H9 (cell line): ENCODE results near the gene GRHPR. TPM values are rescaled to one million over a fixed set of nuclear protein-coding genes. Genes with fewer than 3 reads are reported as not detected.

ENCODE experiments used
- DNase-seq: peaks from one replicate; pipeline ENCODE4 v3.0.0-alpha.2; 2017
- H2AFZ ChIP-seq: one replicate; pipeline ENCODE4 v1.6.1; 2013; ENCODE audit warnings: mild to moderate bottlenecking, low read length, control low read depth, moderate library complexity
- H2AK5ac ChIP-seq: 2 replicates; pipeline ENCODE4 v1.6.1; 2013; ENCODE audit warnings: low read length, control low read depth, mixed read lengths; ENCODE audit not compliant: insufficient read length
- H2BK120ac ChIP-seq: one replicate; pipeline ENCODE4 v1.6.1; 2013; ENCODE audit warnings: low read depth, mild to moderate bottlenecking, low read length, control low read depth, inconsistent platforms; ENCODE audit not compliant: poor library complexity, severe bottlenecking
- H2BK12ac ChIP-seq: 2 replicates; pipeline ENCODE4 v1.6.1; 2013; ENCODE audit warnings: low read length, control low read depth, mixed read lengths, low read depth; ENCODE audit not compliant: insufficient read length
- H2BK15ac ChIP-seq: 2 replicates; pipeline ENCODE4 v1.6.1; 2013; ENCODE audit warnings: low read depth, low read length, control low read depth
- H2BK20ac ChIP-seq: one replicate; pipeline ENCODE4 v1.6.1; 2013; ENCODE audit warnings: low read depth, mild to moderate bottlenecking, low read length, control low read depth, inconsistent platforms; ENCODE audit not compliant: poor library complexity, severe bottlenecking
- H2BK5ac ChIP-seq: 2 replicates; pipeline ENCODE4 v1.6.1; 2013; ENCODE audit warnings: low read length, control low read depth, mixed read lengths; ENCODE audit not compliant: insufficient read length
- H3K14ac ChIP-seq: 2 replicates; pipeline ENCODE4 v1.6.1; 2013; ENCODE audit warnings: low read length, control low read depth; ENCODE audit not compliant: insufficient read depth
- H3K18ac ChIP-seq: 2 replicates; pipeline ENCODE4 v1.6.1; 2013; ENCODE audit warnings: low read depth, mild to moderate bottlenecking, mixed read lengths, low read length, control low read depth; ENCODE audit not compliant: insufficient read length
- H3K23ac ChIP-seq: 2 replicates; pipeline ENCODE4 v1.6.1; 2013; ENCODE audit warnings: low read length, control low read depth, mixed read lengths, low read depth; ENCODE audit not compliant: insufficient read length
- H3K23me2 ChIP-seq: 2 replicates; pipeline ENCODE4 v1.6.1; 2013; ENCODE audit warnings: low read depth, mild to moderate bottlenecking, mixed read lengths, low read length, control low read depth; ENCODE audit not compliant: insufficient read length, poor library complexity, severe bottlenecking
- H3K27ac ChIP-seq: 2 replicates; pipeline ENCODE4 v1.5.1; 2013; ENCODE audit warnings: low read length, control low read depth, mixed read lengths, low read depth; ENCODE audit not compliant: insufficient read length
- H3K27me3 ChIP-seq: 2 replicates; pipeline ENCODE4 v1.6.1; 2013; ENCODE audit warnings: low read length, control low read depth, inconsistent platforms; ENCODE audit not compliant: insufficient read depth
- H3K4ac ChIP-seq: 2 replicates; pipeline ENCODE4 v1.6.1; 2013; ENCODE audit warnings: low read depth, mild to moderate bottlenecking, control low read depth, inconsistent platforms, low read length, moderate library complexity
- H3K4me1 ChIP-seq: 2 replicates; pipeline ENCODE4 v1.6.1; 2013; ENCODE audit warnings: low read length, control low read depth, inconsistent platforms; ENCODE audit not compliant: insufficient read depth
- H3K4me2 ChIP-seq: 2 replicates; pipeline ENCODE4 v1.6.1; 2013; ENCODE audit warnings: low read length, control low read depth, mixed read lengths; ENCODE audit not compliant: insufficient read length, insufficient read depth
- H3K56ac ChIP-seq: 2 replicates; pipeline ENCODE4 v1.6.1; 2013; ENCODE audit warnings: low read depth, mild to moderate bottlenecking, mixed read lengths, low read length, control low read depth; ENCODE audit not compliant: insufficient read length
- H3K79me1 ChIP-seq: 2 replicates; pipeline ENCODE4 v1.6.1; 2013; ENCODE audit warnings: low read depth, mild to moderate bottlenecking, moderate library complexity, low read length, control low read depth, inconsistent platforms; ENCODE audit not compliant: insufficient read depth, poor library complexity, severe bottlenecking
- H3K79me2 ChIP-seq: 2 replicates; pipeline ENCODE4 v1.6.1; 2013; ENCODE audit warnings: low read length, control low read depth, inconsistent platforms; ENCODE audit not compliant: insufficient read depth
- H3K9ac ChIP-seq: 2 replicates; pipeline ENCODE4 v1.6.1; 2013; ENCODE audit warnings: low read length, control low read depth, mixed read lengths; ENCODE audit not compliant: insufficient read length; ENCODE audit errors: extremely low read depth
- H3K9me3 ChIP-seq: one replicate; pipeline ENCODE4 v1.6.1; 2013; ENCODE audit warnings: low read depth, low read length, inconsistent platforms; ENCODE audit not compliant: control insufficient read depth
- H3T11ph ChIP-seq: one replicate; pipeline ENCODE4 v1.6.1; 2013; ENCODE audit warnings: mild to moderate bottlenecking, low read length, control low read depth, inconsistent platforms
- H4K20me1 ChIP-seq: one replicate; pipeline ENCODE4 v1.6.1; 2013; ENCODE audit not compliant: control insufficient read depth, insufficient read length, insufficient read depth
- H4K5ac ChIP-seq: 2 replicates; pipeline ENCODE4 v1.6.1; 2013; ENCODE audit warnings: low read depth, mild to moderate bottlenecking, mixed read lengths, low read length, control low read depth; ENCODE audit not compliant: insufficient read length
- H4K8ac ChIP-seq: replicated peaks from 2 replicates; pipeline ENCODE4 v1.6.1; 2013; ENCODE audit warnings: low read length, control low read depth, mixed read lengths, low read depth; ENCODE audit not compliant: insufficient read length
- H4K91ac ChIP-seq: 2 replicates; pipeline ENCODE4 v1.6.1; 2013; ENCODE audit warnings: low read depth, mild to moderate bottlenecking, moderate library complexity, mixed read lengths, low read length, control low read depth; ENCODE audit not compliant: insufficient read length
- H3K27ac Mint-ChIP-seq, 3 experiments: 2 replicates in 2 of 3; 3 replicates in 1 of 3; pipeline ENCODE4 v1.8.0; 2020 to 2021; ENCODE audit warnings: mixed read lengths in 3 of 3, mild to moderate bottlenecking in 1 of 3, moderate library complexity in 1 of 3
- H3K27me3 Mint-ChIP-seq: 2 replicates; pipeline ENCODE4 v1.8.0; 2021; ENCODE audit warnings: low read depth, mild to moderate bottlenecking, moderate library complexity, mixed read lengths
- H3K36me3 Mint-ChIP-seq, 3 experiments: 2 replicates in 2 of 3; 3 replicates in 1 of 3; pipeline ENCODE4 v1.8.0; 2020 to 2021; ENCODE audit warnings: low read depth in 3 of 3, mixed read lengths in 3 of 3; ENCODE audit not compliant: insufficient read depth in 1 of 3
- H3K4me1 Mint-ChIP-seq, 2 experiments: 2 replicates each; pipeline ENCODE4 v1.8.0; 2020; ENCODE audit warnings: mixed read lengths in 2 of 2
- H3K4me3 Mint-ChIP-seq, 2 experiments: 2 replicates in 1 of 2; 3 replicates in 1 of 2; pipeline ENCODE4 v1.8.0; 2020 to 2021; ENCODE audit warnings: mild to moderate bottlenecking in 2 of 2, mixed read lengths in 2 of 2, moderate library complexity in 1 of 2
- H3K9me3 Mint-ChIP-seq, 2 experiments: 2 replicates in 1 of 2; 3 replicates in 1 of 2; pipeline ENCODE4 v1.8.0; 2020; ENCODE audit warnings: mild to moderate bottlenecking in 2 of 2, mixed read lengths in 2 of 2, moderate library complexity in 1 of 2
- CTCF ChIP-seq: fragments of 200-600 bp; sonication (generic); conservative IDR thresholded peaks from 3 replicates; pipeline ENCODE4 v1.8.0; 2021; ENCODE audit warnings: antibody characterized with exemption, mild to moderate bottlenecking
- WGBS: extraction: QIAGEN DNeasy Blood & Tissue Kit; methylation state at CpG from one replicate; pipeline ENCODE4 v1.1.7; 2013; ENCODE audit warnings: missing lambda C conversion rate, low lambda C conversion rate, mixed read lengths; ENCODE audit not compliant: insufficient read length; ENCODE audit errors: extremely low coverage; 5-methylcytosine and 5-hydroxymethylcytosine counted together
- total RNA-seq: library from RNA; stranded (reverse); gene quantifications from 2 replicates; pipeline ENCODE4 v1.2.1, GENCODE V29; 2021

The GRHPR gene
- total RNA-seq, 1 experiment from 2014 or later, result 97.9 TPM

DNA sequence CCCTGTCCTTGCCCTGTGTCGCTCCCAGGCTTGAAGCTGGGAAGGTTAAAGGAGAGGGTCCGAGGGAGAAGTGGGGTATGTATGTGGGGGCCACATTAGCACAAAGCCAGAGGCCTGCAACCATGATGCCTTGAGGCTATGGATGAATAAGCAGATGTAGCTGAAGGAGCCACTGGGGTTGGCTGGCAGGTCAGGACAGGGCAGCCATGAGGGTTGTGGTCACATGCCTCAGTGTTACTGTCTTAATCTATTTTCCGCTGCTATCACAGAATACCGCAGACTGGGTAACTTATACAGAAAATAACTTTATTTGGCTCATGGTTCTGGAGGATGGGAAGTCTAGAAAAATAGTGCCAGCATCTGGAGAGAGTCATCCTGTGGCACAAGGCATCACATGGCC, 9.2 kb upstream of the GRHPR start:
- Mint-ChIP-seq H3K4me1 (peaks cover 39 to 58% of the 10 kb centered on the region in 2 experiments), H3K27ac (no peak overlapping the region), H3K9me3 (no peaks in the 10 kb centered on the region; a peak in 1 of 5 replicates), H3K36me3 (no peaks in the 10 kb centered on the region), H3K4me3 (no peak overlapping the region), H3K27me3 (no peaks in the 10 kb centered on the region; the same call in 1 of the 2 replicates)
- no peaks in the 10 kb centered on the region for H3K9me3 ChIP-seq
- H3K27ac ChIP-seq, result no peak overlapping the region
- H3K79me1 ChIP-seq, result no peaks in the 10 kb centered on the region
- no peak overlapping the region for H2BK20ac ChIP-seq
- no peak overlapping the region for H3K4ac ChIP-seq
- no peak overlapping the region for H3K56ac ChIP-seq
- H4K5ac ChIP-seq, result no peak overlapping the region
- H3K4me2 ChIP-seq, result no peak overlapping the region
- no peaks in the 10 kb centered on the region for H3K23me2 ChIP-seq
- H3K79me2 ChIP-seq, result no peaks in the 10 kb centered on the region
- TF ChIP-seq CTCF, result no peak
- H4K91ac ChIP-seq, result no peak overlapping the region
- H2BK120ac ChIP-seq, result no peak overlapping the region
- WGBS, result no CpG with 5 or more reads among the region's 4 CpGs
- no peak overlapping the region for H2BK12ac ChIP-seq
- H4K20me1 ChIP-seq, result no peaks in the 10 kb centered on the region
- H3K27me3 ChIP-seq, result no peaks in the 10 kb centered on the region
- H4K8ac ChIP-seq, result no peak overlapping the region
- no peak overlapping the region for H3K18ac ChIP-seq
- H3K4me1 ChIP-seq, result peaks cover 2% of the 10 kb centered on the region; the same call in 1 of the 2 replicates
- no peak for DNase-seq
- no peak overlapping the region for H3K9ac ChIP-seq
- H3K23ac ChIP-seq, result no peak overlapping the region
- no peak overlapping the region for H3K14ac ChIP-seq
- H2AK5ac ChIP-seq, result no peak overlapping the region
- H2BK15ac ChIP-seq, result no peak overlapping the region
- H2BK5ac ChIP-seq, result no peak overlapping the region
- H3T11ph ChIP-seq, result no peak overlapping the region
- no peak overlapping the region for H2AFZ ChIP-seq
